Heart right ventricle (tissue), 16 donors: ENCODE measurements around the gene ME3. TPM values are rescaled to one million over a fixed set of nuclear protein-coding genes. Genes with fewer than 3 reads are reported as not detected.
A peak's percentile ranks its signal among the peaks of the same experiment; 100 is the strongest.
"Not testable (repeated sequence)": the region's sequence is repeated elsewhere in the genome, so short reads cannot be mapped to it uniquely, and the experiment has no call there.

Source experiments
- ATAC-seq, 8 donors: fragments of 200-7000 bp; cut with Tn5 transposase; one replicate each; pipeline ENCODE4 v1.9.1; 2020; ENCODE audit warnings: mild to moderate bottlenecking in 8 of 8, moderate library complexity in 8 of 8, moderate number of reproducible peaks in 1 of 8
- DNase-seq, 2 donors: peaks; one replicate each; pipeline ENCODE4 v3.0.0-alpha.2; 2020
- H3K27ac ChIP-seq, 10 donors: fragments of 200-600 bp; sonication (generic) in 2 of 10; one replicate each; pipeline versions ENCODE4 v1.5.0 to v1.8.0; 2020 to 2022; ENCODE audit warnings: mild to moderate bottlenecking in 3 of 10
- H3K27me3 ChIP-seq, 7 donors: fragments of 200-600 bp; one replicate each; pipeline ENCODE4 v1.8.0; 2021 to 2022; ENCODE audit warnings: mild to moderate bottlenecking in 2 of 7
- H3K36me3 ChIP-seq, 9 donors: fragments of 200-600 bp; sonication (generic) in 1 of 9; one replicate each; pipeline versions ENCODE4 v1.5.0 to v1.8.0; 2020 to 2022; ENCODE audit warnings: mild to moderate bottlenecking in 2 of 9
- H3K4me1 ChIP-seq, 9 donors: fragments of 200-600 bp; sonication (generic) in 1 of 9; one replicate each; pipeline versions ENCODE4 v1.5.0 to v1.8.0; 2020 to 2022; ENCODE audit warnings: mild to moderate bottlenecking in 4 of 9
- H3K4me3 ChIP-seq, 10 donors: fragments of 200-600 bp; sonication (generic) in 2 of 10; one replicate each; pipeline versions ENCODE4 v1.5.0 to v1.8.0; 2020 to 2022; ENCODE audit warnings: mild to moderate bottlenecking in 7 of 10, moderate library complexity in 2 of 10
- H3K9me3 ChIP-seq, 11 donors: fragments of 200-600 bp in 10 of 11; sonication (generic) in 2 of 11; one replicate each; pipeline versions ENCODE4 v1.5.0 to v1.8.0; 2013 to 2022; ENCODE audit warnings: mild to moderate bottlenecking in 2 of 11, control low read depth in 1 of 11, moderate library complexity in 1 of 11
- CTCF ChIP-seq, 9 donors: fragments of 200-600 bp; sonication (generic) in 2 of 9; IDR thresholded peaks; one replicate each; pipeline versions ENCODE4 v1.5.0 to v1.8.0; 2021 to 2022; ENCODE audit warnings: antibody characterized with exemption in 9 of 9, mild to moderate bottlenecking in 5 of 9, moderate library complexity in 1 of 9
- WGBS, 2 donors: extraction: QIAGEN DNeasy Blood & Tissue Kit; methylation state at CpG; one replicate each; pipeline ENCODE4 v1.1.7; 2013; ENCODE audit warnings: inconsistent platforms in 1 of 2; 5-methylcytosine and 5-hydroxymethylcytosine counted together
- intact Hi-C, 10 donors: fragments of 100-400 bp; cut with DNase I; formaldehyde crosslinking; loops; one replicate each; pipeline versions ENCODE4 v1.11.1 to v1.14.2; 2022
- polyA plus RNA-seq, 2 donors: library from polyadenylated mRNA; stranded (reverse); fragments of 200-250 nt; gene quantifications; one replicate each; pipeline ENCODE4 v1.2.3, GENCODE V29; 2013
- total RNA-seq, 10 donors: library from RNA; stranded (reverse); fragmentation: NEBNext Ultra II Directional in 3 of 10; extraction: Animal tissue kit (Norgen Biotek cat#: 25700) in 3 of 10; gene quantifications; one replicate each; pipeline versions ENCODE4 v1.2.1 to v1.2.4, GENCODE V29; 2021 to 2023
- donor health status: Arrhythmogenic right ventricular cardiomyopathy.
- donor health status: ischemic (EF 13 %, LVEDD 7.1; RV severe dilation, severe dysfunction).
- donor health status: healthy with polysubstance abuse.
- donor health status: DM: no; HTN: yes; CAD: no.
- donor health status: DM: no; HTN: no; CAD: no.
- donor health status: ischemic (EF 25% LVEDD 6.9; RV normal size, moderate dysfunction).
- donor health status: ischemic (EF 25% LVEDD 5.7; RV mildly dilated, moderate dysfunction).
- donor health status: healthy.
- donor health status: DM: yes; HTN: yes; CAD: no.
- donor health status: Ischemic cardiomyopathy.
- donor health status: ischemic (EF 35%, LVEDD 5.7; RV mildly dilated, moderate dysfunction).
- donor health status: nonischemic (EF 11% LVEDD 7.7; RV severe dilation, severe dysfunction).
- donor health status: DM: yes; HTN: yes; CAD: no.
- donor health status: PGD.
- donor health status: ischemic (EF 29% LVEDD 5.4; RV normal size, mild dysfunction).
- donor health status: nonischemic (EF 23%, LVEDD 6.1; RV moderate dilation, normal function).

The ME3 gene
- total and polyA plus RNA-seq, 12 donors: 17.2 to 46.8 (median 33.7) TPM

GRCh38 chr11:86620891-86621521 lies 51.4 kb downstream of the ME3 start:
- Histone ChIP-seq H3K27ac (peak overlapping the region in 9 of 10 donors; percentile 23 to 77 (median 45)), H3K36me3 (no peaks in the 10 kb centered on the region), H3K9me3 (no peaks in the 10 kb centered on the region), H3K4me3 (no peak overlapping the region), H3K4me1 (peaks cover 3 to 66% (median 35%) of the 10 kb centered on the region in 9 donors), H3K27me3 (no peaks in the 10 kb centered on the region)
- ATAC-seq: peak in 4 of 8 donors; percentile 22 to 57 (median 40)
- no peak for DNase-seq
- TF ChIP-seq CTCF (IDR thresholded peaks at IDR 0.05): no peak
- WGBS, 2 donors: 46 to 62% methylated on average over 2 of the region's 2 CpGs
- intact Hi-C loops: loop anchor here in 3 of 10 donors (5.0 to 10.0 kb wide), 3 partner anchors 51 to 196 kb away; partner anchors contain the start of genes ME3 (in 1 of the 3) and PRSS23 (in 1 of the 3)

GRCh38 chr11:86619428-86619827 lies 53.0 kb downstream of the ME3 start:
- intact Hi-C loops: loop anchor here in 3 of 10 donors (5.0 to 10.0 kb wide), 3 partner anchors 175 to 323 kb away; partner anchors contain the start of gene PRSS23 (in 1 of the 3)
- H3K4me3 ChIP-seq, H3K27me3 ChIP-seq, ATAC-seq, DNase-seq, H3K36me3 ChIP-seq, H3K9me3 ChIP-seq: not testable (repeated sequence)
- H3K27ac ChIP-seq: peak overlapping the region in 1 of 10 donors; percentile 77
- 94 to 97% methylated on average over 3 of the region's 3 CpGs for WGBS, 2 donors
- H3K4me1 ChIP-seq: peaks cover 0 to 52% (median 19%) of the 10 kb centered on the region in 9 donors

GRCh38 chr11:86617502-86617901 lies 54.9 kb downstream of the ME3 start:
- no peak for ATAC-seq
- H3K27me3 ChIP-seq: no peaks in the 10 kb centered on the region
- DNase-seq: no peak
- H3K4me3 ChIP-seq: no peak overlapping the region
- H3K36me3 ChIP-seq: no peaks in the 10 kb centered on the region
- no peak overlapping the region for H3K27ac ChIP-seq
- TF ChIP-seq CTCF (IDR thresholded peaks at IDR 0.05): no peak
- intact Hi-C loops: loop anchor here in 3 of 10 donors (5.0 to 10.0 kb wide), 3 partner anchors 173 to 325 kb away; partner anchors contain the start of gene PRSS23 (in 1 of the 3)
- H3K4me1 ChIP-seq: peaks cover 0 to 35% (median 13%) of the 10 kb centered on the region in 9 donors
- peaks cover 0 to 8% (median 0%) of the 10 kb centered on the region in 11 donors for H3K9me3 ChIP-seq

GRCh38 chr11:86615487-86615886 lies 56.9 kb downstream of the ME3 start:
- Histone ChIP-seq H3K27me3 (no peaks in the 10 kb centered on the region), H3K4me1 (peaks cover 0 to 15% (median 0%) of the 10 kb centered on the region in 9 donors), H3K27ac (no peak overlapping the region), H3K4me3 (no peak overlapping the region), H3K9me3 (peaks cover 0 to 8% (median 0%) of the 10 kb centered on the region in 11 donors), H3K36me3 (no peaks in the 10 kb centered on the region)
- DNase-seq (no peak), ATAC-seq (no peak)
- no peak for TF ChIP-seq CTCF (IDR thresholded peaks at IDR 0.05)
- intact Hi-C loops: loop anchor here in 3 of 10 donors (5.0 to 10.0 kb wide), 3 partner anchors 171 to 327 kb away; partner anchors contain the start of gene PRSS23 (in 1 of the 3)
